ENCODE data around the gene RFXANK.

RFXANK gene

DNA sequence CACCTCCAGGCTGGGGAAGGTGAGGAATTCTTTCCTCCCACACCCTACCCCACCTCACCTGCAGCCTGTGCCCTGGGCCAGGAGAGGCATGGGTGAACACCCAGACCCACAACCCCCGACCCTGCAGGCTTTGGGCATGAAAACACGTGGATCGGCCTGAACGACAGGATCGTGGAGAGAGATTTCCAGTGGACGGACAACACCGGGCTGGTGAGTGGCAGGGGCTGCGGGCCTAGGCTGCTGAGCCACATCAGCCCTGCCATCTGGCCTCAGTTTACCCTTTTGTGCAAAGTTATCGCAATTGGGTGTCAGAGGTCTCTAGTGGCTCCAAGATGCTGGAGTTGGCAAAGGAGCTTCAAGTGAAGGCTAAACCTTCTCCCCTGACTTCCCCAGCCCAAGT, 48.4 kb downstream of the RFXANK start:
- no peak for DNase-seq (ENCODE audit: low spot score)
- TF ChIP-seq, protein P1, sequence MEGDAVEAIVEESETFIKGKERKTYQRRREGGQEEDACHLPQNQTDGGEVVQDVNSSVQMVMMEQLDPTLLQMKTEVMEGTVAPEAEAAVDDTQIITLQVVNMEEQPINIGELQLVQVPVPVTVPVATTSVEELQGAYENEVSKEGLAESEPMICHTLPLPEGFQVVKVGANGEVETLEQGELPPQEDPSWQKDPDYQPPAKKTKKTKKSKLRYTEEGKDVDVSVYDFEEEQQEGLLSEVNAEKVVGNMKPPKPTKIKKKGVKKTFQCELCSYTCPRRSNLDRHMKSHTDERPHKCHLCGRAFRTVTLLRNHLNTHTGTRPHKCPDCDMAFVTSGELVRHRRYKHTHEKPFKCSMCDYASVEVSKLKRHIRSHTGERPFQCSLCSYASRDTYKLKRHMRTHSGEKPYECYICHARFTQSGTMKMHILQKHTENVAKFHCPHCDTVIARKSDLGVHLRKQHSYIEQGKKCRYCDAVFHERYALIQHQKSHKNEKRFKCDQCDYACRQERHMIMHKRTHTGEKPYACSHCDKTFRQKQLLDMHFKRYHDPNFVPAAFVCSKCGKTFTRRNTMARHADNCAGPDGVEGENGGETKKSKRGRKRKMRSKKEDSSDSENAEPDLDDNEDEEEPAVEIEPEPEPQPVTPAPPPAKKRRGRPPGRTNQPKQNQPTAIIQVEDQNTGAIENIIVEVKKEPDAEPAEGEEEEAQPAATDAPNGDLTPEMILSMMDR (IDR thresholded peaks at IDR 0.05; ENCODE audit: extremely low read depth, insufficient read depth, missing control alignments), result no peak

DNA sequence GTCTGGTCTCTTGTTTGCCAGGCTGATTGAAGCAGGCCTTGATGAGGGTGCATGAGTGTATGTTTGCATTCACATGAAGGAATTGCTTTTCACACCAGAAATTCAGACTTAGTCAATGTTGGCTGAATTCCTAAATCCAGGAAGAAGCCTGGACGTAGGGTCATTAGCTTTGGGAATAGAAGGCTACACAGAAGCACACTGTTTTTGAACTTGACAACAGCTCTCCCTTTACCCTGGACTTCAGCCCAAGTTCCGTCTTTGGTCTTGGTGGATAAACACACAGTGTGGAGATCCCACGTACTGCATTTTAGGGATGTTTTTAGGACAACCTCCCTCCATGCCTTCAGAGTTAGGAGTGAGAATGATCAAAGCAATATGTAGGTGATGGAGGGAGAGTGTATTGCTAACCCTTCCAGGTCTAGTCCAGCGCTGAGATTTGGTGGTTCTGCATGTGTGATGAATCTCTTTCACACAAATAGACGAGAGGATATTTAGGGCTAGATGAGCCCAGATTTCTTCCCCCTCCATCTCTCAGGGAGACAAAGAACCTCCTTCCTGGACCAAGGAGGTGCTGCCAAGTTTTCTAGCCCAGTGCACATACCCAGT, 58.2 kb downstream of the RFXANK start:
- no peak for DNase-seq (ENCODE audit: low spot score)
- TF ChIP-seq, protein P1 (IDR thresholded peaks at IDR 0.05; ENCODE audit: extremely low read depth, insufficient read depth, missing control alignments), result no peak
- in situ Hi-C loops (cut with MboI; ENCODE audit: low pct_unique_long_range_greater_than_20kb, low sequenced_read_pairs, unreplicated experiment), result no loop called here

More for the DNA sequence above, 48.4 kb downstream of the RFXANK start:
- in situ Hi-C loops (cut with MboI; ENCODE audit: low pct_unique_long_range_greater_than_20kb, low sequenced_read_pairs, unreplicated experiment), result no loop called here

All from GM13977 (cell line).